ENCODE measurements around the gene CACNA1D. TPM values are rescaled to one million over a fixed set of nuclear protein-coding genes. Genes with fewer than 3 reads are reported as not detected.

The CACNA1D gene
- polyA plus RNA-seq, 1 donor (not counting 4 experiments of a cell fraction or from before 2014, with no cell fraction given), result 0.20 TPM

- no peak overlapping the region for H3K9ac ChIP-seq (ENCODE audit: control insufficient read depth, extremely low read depth, insufficient read depth, low read length)
- no peaks in the 10 kb centered on the region for H3K36me3 ChIP-seq (ENCODE audit: control insufficient read depth in 2 of 2, extremely low read depth in 1 of 2, insufficient read depth in 2 of 2, low read length in 2 of 2)
- H4K20me1 ChIP-seq (ENCODE audit: control insufficient read depth, extremely low read depth, insufficient read depth, low read length), result no peaks in the 10 kb centered on the region
- H3K4me3 ChIP-seq (ENCODE audit: control insufficient read depth in 2 of 3, extremely low read depth in 1 of 3, insufficient read depth in 2 of 3, low read depth in 1 of 3, low read length in 3 of 3), result no peak overlapping the region
- FAIRE-seq, result no peak
- no peaks in the 10 kb centered on the region for H3K27me3 ChIP-seq (ENCODE audit: control insufficient read depth, extremely low read depth, insufficient read depth, low read length)
- H3K27ac ChIP-seq (ENCODE audit: control insufficient read depth, insufficient read depth, low read length), result no peak overlapping the region
- no peaks in the 10 kb centered on the region for H3K9me3 ChIP-seq (ENCODE audit: control insufficient read depth, low read depth, low read length)
- H3K4me2 ChIP-seq (ENCODE audit: control insufficient read depth, extremely low read depth, insufficient read depth, low read depth, low read length), result no peak overlapping the region
- dilution Hi-C loops (cut with MboI; ENCODE audit: extremely low pct_ligation_motif_present, low sequenced_read_pairs), result no loop called here
- no peak for DNase-seq (ENCODE audit: low read depth, low spot score)
- TF ChIP-seq CTCF (optimal IDR thresholded peaks at IDR 0.05 in 1 of 3, IDR thresholded peaks at IDR 0.05 in 1 of 3, conservative IDR thresholded peaks at IDR 0.05 in 1 of 3; ENCODE audit: extremely low read depth in 1 of 3, insufficient read depth in 2 of 3, low read length in 3 of 3), result no peak
- TF ChIP-seq EZH2 (IDR thresholded peaks at IDR 0.05; ENCODE audit: low read length), result no peak
- no peaks in the 10 kb centered on the region for H3K79me2 ChIP-seq (ENCODE audit: control insufficient read depth, insufficient read depth, low read length)
- no peaks in the 10 kb centered on the region for H3K9me1 ChIP-seq (ENCODE audit: control insufficient read depth, extremely low read depth, insufficient read depth, low read length)
- no peaks in the 10 kb centered on the region for H3K4me1 ChIP-seq (ENCODE audit: control insufficient read depth, extremely low read depth, insufficient read depth, low read length)
- H2AFZ ChIP-seq (ENCODE audit: control insufficient read depth, low read length), result no peak overlapping the region
Observed at GRCh38 chr3:53593611-53594010, 99.2 kb downstream of the CACNA1D start.

- no peaks in the 10 kb centered on the region for H4K20me1 ChIP-seq (ENCODE audit: control insufficient read depth, extremely low read depth, insufficient read depth, low read length)
- TF ChIP-seq CTCF (optimal IDR thresholded peaks at IDR 0.05 in 1 of 3, IDR thresholded peaks at IDR 0.05 in 1 of 3, conservative IDR thresholded peaks at IDR 0.05 in 1 of 3; ENCODE audit: extremely low read depth in 1 of 3, insufficient read depth in 2 of 3, low read length in 3 of 3) (no peak), EZH2 (IDR thresholded peaks at IDR 0.05; ENCODE audit: low read length) (no peak)
- no peaks in the 10 kb centered on the region for H3K79me2 ChIP-seq (ENCODE audit: control insufficient read depth, insufficient read depth, low read length)
- no peak overlapping the region for H3K4me3 ChIP-seq (ENCODE audit: control insufficient read depth in 2 of 3, extremely low read depth in 1 of 3, insufficient read depth in 2 of 3, low read depth in 1 of 3, low read length in 3 of 3)
- H3K27me3 ChIP-seq (ENCODE audit: control insufficient read depth, extremely low read depth, insufficient read depth, low read length), result no peaks in the 10 kb centered on the region
- H3K27ac ChIP-seq (ENCODE audit: control insufficient read depth, insufficient read depth, low read length), result no peak overlapping the region
- H3K9me3 ChIP-seq (ENCODE audit: control insufficient read depth, low read depth, low read length), result no peaks in the 10 kb centered on the region
- H2AFZ ChIP-seq (ENCODE audit: control insufficient read depth, low read length), result no peak overlapping the region
- no peak overlapping the region for H3K9ac ChIP-seq (ENCODE audit: control insufficient read depth, extremely low read depth, insufficient read depth, low read length)
- no peak for DNase-seq (ENCODE audit: low read depth, low spot score)
- no peaks in the 10 kb centered on the region for H3K36me3 ChIP-seq (ENCODE audit: control insufficient read depth in 2 of 2, extremely low read depth in 1 of 2, insufficient read depth in 2 of 2, low read length in 2 of 2)
- H3K9me1 ChIP-seq (ENCODE audit: control insufficient read depth, extremely low read depth, insufficient read depth, low read length), result no peaks in the 10 kb centered on the region
- H3K4me1 ChIP-seq (ENCODE audit: control insufficient read depth, extremely low read depth, insufficient read depth, low read length), result no peaks in the 10 kb centered on the region
- H3K4me2 ChIP-seq (ENCODE audit: control insufficient read depth, extremely low read depth, insufficient read depth, low read depth, low read length), result no peak overlapping the region
- FAIRE-seq, result no peak
- dilution Hi-C loops (cut with MboI; ENCODE audit: extremely low pct_ligation_motif_present, low sequenced_read_pairs), result no loop called here
Observed at GRCh38 chr3:53594276-53594675, 99.9 kb downstream of the CACNA1D start.
